Stomach (tissue), 9 donors: ENCODE data around the gene PDIA4. TPM values are rescaled to one million over a fixed set of nuclear protein-coding genes. Genes with fewer than 3 reads are reported as not detected.

ENCODE experiments used
- DNase-seq, 2 donors: peaks; one replicate each; pipeline versions ENCODE4 v3.0.0 to v3.0.0-alpha.2; 2013 to 2019
- H3K27ac ChIP-seq, 5 donors: fragments of 200-600 bp in 4 of 5; sonication (generic) in 4 of 5; one replicate each; pipeline ENCODE4 v1.5.1; 2013 to 2019; ENCODE audit warnings: mild to moderate bottlenecking in 1 of 5, moderate library complexity in 1 of 5
- H3K27me3 ChIP-seq, 3 donors: fragments of 200-600 bp; sonication (generic); one replicate each; pipeline ENCODE4 v1.5.1; 2017 to 2019; ENCODE audit warnings: mixed run types in 1 of 3
- H3K36me3 ChIP-seq, 4 donors: fragments of 200-600 bp; sonication (generic); 1 replicate in 3 of 4; 2 replicates in 1 of 4; pipeline ENCODE4 v1.5.1; 2016 to 2019
- H3K4me1 ChIP-seq, 4 donors: fragments of 200-600 bp; sonication (generic); one replicate each; pipeline ENCODE4 v1.5.1; 2016 to 2019
- H3K4me3 ChIP-seq, 4 donors: fragments of 200-600 bp; sonication (generic) in 3 of 4; one replicate each; pipeline ENCODE4 v1.5.1; 2016 to 2019; ENCODE audit warnings: mild to moderate bottlenecking in 1 of 4
- H3K9me3 ChIP-seq, 4 donors: fragments of 200-600 bp; sonication (generic); one replicate each; pipeline ENCODE4 v1.5.1; 2016 to 2019
- EP300 ChIP-seq: sonication (generic); formaldehyde crosslinking; IDR thresholded peaks from one replicate; pipeline ENCODE4 v1.6.1; 2017; ENCODE audit warnings: antibody characterized with exemption
- POLR2A ChIP-seq, 4 donors: fragments of 450-650 bp; IDR thresholded peaks; one replicate each; pipeline ENCODE4 v1.6.1; 2016; ENCODE audit warnings: antibody characterized with exemption in 4 of 4, control low read depth in 2 of 4, mild to moderate bottlenecking in 1 of 4, moderate library complexity in 1 of 4
- POLR2AphosphoS5 ChIP-seq, 3 donors: sonication (generic); formaldehyde crosslinking; IDR thresholded peaks; one replicate each; pipeline ENCODE4 v1.6.1; 2016; ENCODE audit warnings: antibody characterized with exemption in 3 of 3
- WGBS, 5 donors: extraction: QIAGEN DNeasy Blood & Tissue Kit in 3 of 5; methylation state at CpG; one replicate each; pipeline versions ENCODE4 v1.1.5 to v1.1.7; 2013 to 2018; 5-methylcytosine and 5-hydroxymethylcytosine counted together
- intact Hi-C: fragments of 100-400 bp; cut with DNase I; formaldehyde crosslinking; loops from one replicate; pipeline ENCODE4 v1.15.1; 2023; ENCODE audit warnings: low total_unique reads
- polyA plus RNA-seq, 3 donors: library from polyadenylated mRNA; stranded (reverse); fragments of 200-250 nt; gene quantifications; one replicate each; pipeline ENCODE4 v1.2.3, GENCODE V29; 2013
- total RNA-seq, 5 donors: library from RNA; depleted of rRNA; stranded (reverse); fragments of >200 nt; gene quantifications; one replicate each; pipeline versions ENCODE4 v1.1.0 to v1.2.3, GENCODE V29; 2014 to 2016
- TF ChIP-seq, protein P1 (sequence below), 7 experiments: fragments of 450-650 bp in 4 of 7; fragments of 200-600 bp in 3 of 7; sonication (generic) in 3 of 7; IDR thresholded peaks; one replicate each; pipeline ENCODE4 v1.5.1; 2016 to 2019; ENCODE audit warnings: antibody characterized with exemption in 7 of 7, control low read depth in 2 of 7, mild to moderate bottlenecking in 1 of 7
- donor health status: healthy with polysubstance abuse.
- donor health status: Bipolar disorder and iron deficiency.
- donor health status: healthy.

The PDIA4 gene
- total and polyA plus RNA-seq, 8 donors: 13.7 to 185 (median 73.3) TPM

DNA sequence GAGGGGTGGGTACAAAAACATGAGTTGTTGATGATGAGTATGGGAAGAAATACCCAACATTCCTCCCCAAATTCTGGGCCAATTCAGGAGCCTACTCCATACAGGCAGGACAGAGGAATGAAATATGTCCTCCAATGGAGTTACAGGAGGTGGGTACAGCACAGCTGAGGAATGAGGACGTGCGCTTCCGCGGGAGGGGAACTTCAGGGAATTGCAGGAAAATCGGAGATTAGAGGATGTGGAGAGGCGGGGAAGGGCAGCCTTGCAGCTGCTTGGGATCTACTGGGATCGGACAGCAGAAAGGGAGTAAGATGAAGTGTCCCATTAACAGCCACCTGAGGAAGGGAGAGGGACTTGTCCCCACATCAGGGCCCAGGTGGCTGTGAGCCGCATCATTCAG is 50.2 kb downstream of the PDIA4 start:
- H3K27ac ChIP-seq: no peak overlapping the region
- no peak for TF ChIP-seq POLR2A (IDR thresholded peaks at IDR 0.05)
- TF ChIP-seq, protein P1, sequence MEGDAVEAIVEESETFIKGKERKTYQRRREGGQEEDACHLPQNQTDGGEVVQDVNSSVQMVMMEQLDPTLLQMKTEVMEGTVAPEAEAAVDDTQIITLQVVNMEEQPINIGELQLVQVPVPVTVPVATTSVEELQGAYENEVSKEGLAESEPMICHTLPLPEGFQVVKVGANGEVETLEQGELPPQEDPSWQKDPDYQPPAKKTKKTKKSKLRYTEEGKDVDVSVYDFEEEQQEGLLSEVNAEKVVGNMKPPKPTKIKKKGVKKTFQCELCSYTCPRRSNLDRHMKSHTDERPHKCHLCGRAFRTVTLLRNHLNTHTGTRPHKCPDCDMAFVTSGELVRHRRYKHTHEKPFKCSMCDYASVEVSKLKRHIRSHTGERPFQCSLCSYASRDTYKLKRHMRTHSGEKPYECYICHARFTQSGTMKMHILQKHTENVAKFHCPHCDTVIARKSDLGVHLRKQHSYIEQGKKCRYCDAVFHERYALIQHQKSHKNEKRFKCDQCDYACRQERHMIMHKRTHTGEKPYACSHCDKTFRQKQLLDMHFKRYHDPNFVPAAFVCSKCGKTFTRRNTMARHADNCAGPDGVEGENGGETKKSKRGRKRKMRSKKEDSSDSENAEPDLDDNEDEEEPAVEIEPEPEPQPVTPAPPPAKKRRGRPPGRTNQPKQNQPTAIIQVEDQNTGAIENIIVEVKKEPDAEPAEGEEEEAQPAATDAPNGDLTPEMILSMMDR (IDR thresholded peaks at IDR 0.05): no peak
- TF ChIP-seq EP300: no peak
- TF ChIP-seq POLR2AphosphoS5 (IDR thresholded peaks at IDR 0.05): no peak
- H3K27me3 ChIP-seq: peaks cover 0 to 7% (median 3%) of the 10 kb centered on the region in 3 donors
- no peak for DNase-seq
- intact Hi-C loops: no loop called here
- peaks cover 7 to 9% (median 8%) of the 10 kb centered on the region in 4 donors for H3K4me1 ChIP-seq
- WGBS, 5 donors: 45 to 69% (median 54%) methylated on average over 8 of the region's 8 CpGs
- H3K36me3 ChIP-seq: no peaks in the 10 kb centered on the region
- no peak overlapping the region for H3K4me3 ChIP-seq
- no peaks in the 10 kb centered on the region for H3K9me3 ChIP-seq

DNA sequence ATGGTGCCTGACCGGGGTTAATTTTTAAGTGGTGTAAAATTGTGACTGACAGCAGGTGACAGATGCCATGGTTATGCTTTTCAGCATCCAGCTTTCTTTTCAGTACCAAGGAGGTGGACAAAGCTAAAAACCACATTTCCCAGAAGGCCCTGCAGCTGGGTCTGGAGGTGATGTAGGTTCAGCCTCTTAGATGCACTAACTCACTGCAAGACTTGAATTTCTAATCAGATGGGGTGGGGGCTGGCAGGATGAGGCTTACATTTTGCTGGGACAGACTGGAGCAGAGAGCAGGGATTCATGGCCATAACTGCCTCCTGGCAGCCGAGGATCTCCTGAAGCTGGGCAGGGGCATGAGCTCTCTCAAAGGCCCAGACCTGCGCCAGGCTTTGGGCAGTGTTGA is 52.4 kb downstream of the PDIA4 start:
- peaks cover 0 to 4% (median 3%) of the 10 kb centered on the region in 3 donors for H3K27me3 ChIP-seq
- WGBS, 5 donors: 60 to 93% (median 70%) methylated on average over 3 of the region's 3 CpGs
- no peaks in the 10 kb centered on the region for H3K9me3 ChIP-seq
- H3K4me3 ChIP-seq: no peak overlapping the region
- no peak for DNase-seq
- no peak overlapping the region for H3K27ac ChIP-seq
- H3K36me3 ChIP-seq: no peaks in the 10 kb centered on the region
- intact Hi-C loops: no loop called here
- no peaks in the 10 kb centered on the region for H3K4me1 ChIP-seq
- no peak for TF ChIP-seq EP300
- TF ChIP-seq, protein P1 (IDR thresholded peaks at IDR 0.05): no peak
- TF ChIP-seq POLR2AphosphoS5 (IDR thresholded peaks at IDR 0.05): no peak
- no peak for TF ChIP-seq POLR2A (IDR thresholded peaks at IDR 0.05)

DNA sequence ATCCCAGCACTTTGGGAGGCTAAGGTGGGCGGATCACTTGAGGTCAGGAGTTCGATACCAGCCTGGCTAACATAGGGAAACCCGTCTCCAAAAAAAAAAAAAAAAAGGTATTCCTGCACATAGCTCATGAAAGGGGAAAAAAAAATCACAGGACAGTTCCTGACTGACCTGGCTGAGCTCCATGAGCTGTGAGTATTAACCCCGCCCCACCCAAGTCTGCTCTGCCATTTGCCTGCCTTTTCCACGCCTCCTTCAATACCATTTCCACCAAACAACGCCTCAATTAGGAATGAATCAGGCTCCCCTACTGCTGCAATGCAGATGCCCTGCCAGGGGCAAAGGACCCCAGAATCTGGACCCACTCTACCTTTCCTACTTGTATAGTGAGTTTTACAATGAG is 55.0 kb downstream of the PDIA4 start:
- H3K4me3 ChIP-seq: no peak overlapping the region
- no peak for DNase-seq
- no peak overlapping the region for H3K27ac ChIP-seq
- 64 to 71% (median 68%) methylated on average over 6 of the region's 6 CpGs for WGBS, 5 donors
- no peaks in the 10 kb centered on the region for H3K36me3 ChIP-seq
- intact Hi-C loops: no loop called here
- H3K9me3 ChIP-seq: no peaks in the 10 kb centered on the region
- H3K4me1 ChIP-seq: no peaks in the 10 kb centered on the region
- peaks cover 0 to 3% (median under 1%) of the 10 kb centered on the region in 3 donors for H3K27me3 ChIP-seq
- TF ChIP-seq POLR2AphosphoS5 (IDR thresholded peaks at IDR 0.05) (no peak), POLR2A (IDR thresholded peaks at IDR 0.05) (no peak), EP300 (no peak)
- TF ChIP-seq, protein P1 (IDR thresholded peaks at IDR 0.05): no peak

DNA sequence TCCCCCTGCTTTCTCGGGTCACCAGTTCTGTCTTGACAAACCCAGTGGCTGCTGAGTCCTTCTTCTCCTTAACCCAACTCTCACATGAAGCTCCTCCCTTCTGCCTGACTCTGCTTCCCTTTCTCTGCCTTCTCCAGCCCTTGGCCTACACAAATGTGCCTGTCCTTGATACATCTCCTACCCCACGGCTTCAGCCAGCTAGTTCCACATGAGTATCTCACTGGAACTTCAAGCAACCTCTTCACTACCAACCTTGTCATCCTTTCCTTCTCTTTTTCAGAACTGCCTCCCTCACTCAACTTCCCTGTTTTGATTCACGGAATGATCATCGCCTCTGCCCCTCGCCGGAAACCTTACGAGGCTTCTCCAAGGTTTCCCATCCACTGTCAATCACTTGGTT is 55.9 kb downstream of the PDIA4 start:
- WGBS, 5 donors: 76 to 81% (median 78%) methylated on average over 7 of the region's 7 CpGs
- intact Hi-C loops: no loop called here
- H3K27ac ChIP-seq: no peak overlapping the region

More for the DNA sequence above, 55.9 kb downstream of the PDIA4 start:
- no peak overlapping the region for H3K4me3 ChIP-seq
- H3K27me3 ChIP-seq: no peaks in the 10 kb centered on the region
- no peak for DNase-seq
- no peaks in the 10 kb centered on the region for H3K9me3 ChIP-seq
- no peaks in the 10 kb centered on the region for H3K36me3 ChIP-seq
- H3K4me1 ChIP-seq: peaks cover 0 to under 1% (median 0%) of the 10 kb centered on the region in 4 donors
- TF ChIP-seq POLR2A (IDR thresholded peaks at IDR 0.05) (no peak), POLR2AphosphoS5 (IDR thresholded peaks at IDR 0.05) (no peak), EP300 (no peak)
- TF ChIP-seq, protein P1 (IDR thresholded peaks at IDR 0.05): no peak
